Femur (tissue), 1 donor: ENCODE results near the gene HERC3.

Experiments
- DNase-seq: peaks from one replicate; pipeline ENCODE4 v3.0.0-alpha.2; 2017

The HERC3 gene

DNA sequence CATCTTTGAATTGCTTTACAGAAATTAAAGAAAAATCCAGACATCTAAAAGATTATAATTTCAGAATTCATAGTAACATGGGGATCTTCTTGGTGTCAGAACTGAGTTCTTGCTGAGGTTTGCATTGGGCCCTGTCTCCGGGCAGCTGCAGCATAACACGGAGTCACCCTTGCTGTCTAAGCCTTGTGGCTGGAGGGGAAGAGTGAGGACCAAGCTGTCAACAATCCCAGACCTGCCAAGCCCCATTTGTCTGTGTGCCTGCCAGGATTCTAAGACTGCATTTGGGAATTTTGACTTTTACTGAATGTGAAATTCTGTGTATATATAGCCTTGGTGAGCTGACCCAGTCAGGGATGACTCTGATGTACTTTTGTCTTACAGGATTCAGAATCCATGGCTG, 130.5 kb downstream of the HERC3 start:
- DNase-seq = no peak

- no peak for DNase-seq
Measured at GRCh38 chr4:88724406-88724805, 132.1 kb downstream of the HERC3 start.

DNA sequence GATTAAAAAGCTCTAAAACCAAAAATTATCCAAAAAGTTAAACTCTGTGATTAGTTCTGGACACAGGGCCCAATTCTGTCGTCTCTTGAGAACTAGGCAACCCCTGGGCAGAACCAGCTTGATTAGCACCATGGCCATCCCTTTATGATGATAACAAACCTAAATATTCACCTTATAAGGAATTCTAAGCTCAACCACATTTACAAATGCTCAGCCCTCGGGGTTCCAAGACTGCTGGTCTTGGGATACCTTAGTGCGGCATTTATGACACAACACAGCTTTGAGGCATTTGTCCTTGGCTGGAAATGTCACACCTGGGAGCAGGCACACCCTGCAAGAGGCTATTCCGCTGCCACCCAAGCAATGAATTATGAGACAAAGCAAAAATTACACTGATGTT, 132.9 kb downstream of the HERC3 start:
- no peak for DNase-seq

- DNase-seq = no peak
Measured at GRCh38 chr4:88725986-88726385, 133.7 kb downstream of the HERC3 start.

- DNase-seq = peak; percentile 40
Measured at GRCh38 chr4:88728146-88728545, 135.9 kb downstream of the HERC3 start.

DNA sequence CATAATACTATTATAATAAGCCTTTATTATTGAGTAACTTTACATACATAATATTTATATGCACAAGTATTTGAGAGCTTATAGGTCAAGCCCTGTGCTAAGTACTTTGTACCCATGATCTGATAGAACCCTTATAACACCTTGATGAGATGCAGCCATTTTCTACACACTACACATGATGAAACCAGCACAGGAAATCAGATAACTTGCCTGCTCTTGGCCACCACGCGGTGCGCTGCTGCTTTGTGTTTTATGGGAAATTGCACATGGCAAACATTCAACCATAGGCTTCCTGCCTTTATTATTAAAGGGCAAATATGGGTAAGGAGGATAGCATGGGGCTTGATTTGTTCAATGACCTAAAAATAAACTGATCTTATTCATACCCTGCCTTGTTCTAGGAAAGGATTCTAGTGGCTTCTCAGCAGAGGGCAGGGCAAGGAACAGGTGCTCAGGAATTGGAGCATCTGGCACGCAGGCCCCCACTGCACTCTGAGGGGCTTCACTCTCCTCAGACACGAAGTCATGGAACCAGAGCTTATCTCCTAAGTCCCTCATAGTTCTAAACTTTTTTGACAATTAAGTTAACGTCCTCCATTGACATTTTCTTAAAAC, 137.0 kb downstream of the HERC3 start:
- no peak for DNase-seq

- no peak for DNase-seq
Measured at GRCh38 chr4:88730811-88731210, 138.5 kb downstream of the HERC3 start.

GRCh38 chr4:88731381-88731780, 139.1 kb downstream of the HERC3 start:
- no peak for DNase-seq

- no peak for DNase-seq
Measured at GRCh38 chr4:88732714-88733368, 140.6 kb downstream of the HERC3 start.

GRCh38 chr4:88734403-88734949, 142.2 kb downstream of the HERC3 start:
- DNase-seq = no peak

DNA sequence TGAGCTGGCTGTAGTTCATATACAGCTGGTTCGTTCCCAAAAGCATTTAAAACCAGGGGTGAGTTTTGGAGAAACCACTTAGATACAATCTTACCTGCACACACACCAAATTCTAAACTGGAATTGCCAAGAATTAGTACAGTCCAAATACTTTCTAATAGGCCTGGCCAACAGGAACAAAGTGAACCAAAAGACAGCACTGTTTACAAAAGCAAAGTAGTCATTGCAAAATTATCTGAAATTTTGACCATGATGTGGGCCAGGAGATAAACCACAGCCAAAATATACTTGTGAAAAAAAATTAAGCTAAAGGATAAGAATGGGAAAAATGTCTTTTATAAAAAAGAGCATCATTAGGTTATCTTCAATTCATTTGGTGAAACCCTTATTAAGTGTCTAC, 143.3 kb downstream of the HERC3 start:
- DNase-seq = no peak

GRCh38 chr4:88736264-88736663, 144.0 kb downstream of the HERC3 start:
- DNase-seq = no peak

GRCh38 chr4:88737307-88737941, 145.1 kb downstream of the HERC3 start:
- peak; percentile 62 for DNase-seq

DNA sequence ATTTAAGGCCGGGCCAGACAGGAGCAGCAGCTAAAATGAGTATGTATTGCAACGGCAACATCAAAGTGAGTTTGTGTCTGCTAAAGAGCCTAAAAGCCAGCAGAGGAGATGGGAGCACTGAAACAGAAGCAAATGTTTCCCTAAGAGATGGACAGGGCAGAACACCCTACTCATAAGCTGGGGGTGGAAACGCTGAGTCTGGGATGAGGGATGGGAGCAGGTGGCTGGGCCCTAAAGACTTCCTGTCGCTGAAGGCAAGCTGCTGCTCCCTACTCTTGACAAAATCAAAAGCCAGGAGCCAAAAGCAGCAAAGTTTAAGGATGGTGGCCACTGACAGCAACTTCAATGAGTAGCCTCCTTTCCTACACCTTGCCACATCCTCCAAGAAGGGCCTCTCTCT, 145.9 kb downstream of the HERC3 start:
- DNase-seq = peak; percentile 57

- no peak for DNase-seq
Measured at GRCh38 chr4:88742561-88742960, 150.3 kb downstream of the HERC3 start.

GRCh38 chr4:88743696-88744095, 151.4 kb downstream of the HERC3 start:
- DNase-seq = no peak

GRCh38 chr4:88744609-88745008, 152.3 kb downstream of the HERC3 start:
- no peak for DNase-seq

- DNase-seq = no peak
Measured at GRCh38 chr4:88745175-88745574, 152.9 kb downstream of the HERC3 start.

DNA sequence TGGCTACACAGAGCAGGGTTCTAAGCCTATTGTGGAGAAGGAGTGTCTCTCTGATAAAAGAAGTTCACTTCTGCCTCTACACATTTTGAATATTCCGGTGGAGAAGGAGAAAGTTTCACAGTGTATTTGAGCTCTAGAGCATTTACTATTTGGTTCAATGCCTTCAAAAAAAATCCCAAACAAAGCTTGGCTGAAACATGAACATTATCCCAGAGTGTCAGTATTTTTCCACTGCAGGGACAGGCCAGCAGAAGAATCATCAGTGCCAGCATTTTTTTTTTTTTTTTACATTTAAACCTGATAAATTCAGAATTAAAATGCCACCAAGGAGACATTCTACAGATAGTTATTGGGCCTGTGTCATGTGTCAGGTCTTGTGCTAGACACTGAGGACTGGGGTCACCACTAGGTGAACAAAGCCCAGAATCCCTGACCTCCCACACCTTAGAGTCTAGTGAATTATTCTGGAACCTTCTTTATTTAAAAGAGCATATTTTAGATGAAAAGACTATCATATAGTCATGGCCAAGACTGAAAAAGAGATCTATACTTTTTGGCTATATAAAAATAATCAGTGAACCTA, 153.4 kb downstream of the HERC3 start:
- no peak for DNase-seq

GRCh38 chr4:88746206-88746605, 153.9 kb downstream of the HERC3 start:
- no peak for DNase-seq

DNA sequence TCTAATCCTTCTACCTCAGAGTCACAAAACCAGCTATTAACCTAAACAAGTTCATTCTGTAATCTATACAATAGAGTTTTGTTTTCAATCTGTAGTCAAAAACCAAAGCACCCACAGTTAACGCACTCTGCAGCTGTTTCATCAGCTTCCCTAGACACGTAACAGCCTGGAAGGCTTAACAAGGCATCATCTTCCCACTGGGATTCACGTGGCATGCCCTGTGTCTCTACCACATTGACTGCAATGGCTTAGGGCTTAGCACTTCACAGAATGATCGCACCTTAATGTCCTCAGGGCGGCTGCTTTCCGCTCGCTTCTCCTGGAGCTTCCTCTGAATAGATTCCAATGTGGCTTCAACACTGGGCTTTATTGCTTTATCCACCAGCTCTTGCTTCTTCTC, 155.1 kb downstream of the HERC3 start:
- DNase-seq = no peak

- DNase-seq = no peak
Measured at GRCh38 chr4:88750369-88750768, 158.1 kb downstream of the HERC3 start.

DNA sequence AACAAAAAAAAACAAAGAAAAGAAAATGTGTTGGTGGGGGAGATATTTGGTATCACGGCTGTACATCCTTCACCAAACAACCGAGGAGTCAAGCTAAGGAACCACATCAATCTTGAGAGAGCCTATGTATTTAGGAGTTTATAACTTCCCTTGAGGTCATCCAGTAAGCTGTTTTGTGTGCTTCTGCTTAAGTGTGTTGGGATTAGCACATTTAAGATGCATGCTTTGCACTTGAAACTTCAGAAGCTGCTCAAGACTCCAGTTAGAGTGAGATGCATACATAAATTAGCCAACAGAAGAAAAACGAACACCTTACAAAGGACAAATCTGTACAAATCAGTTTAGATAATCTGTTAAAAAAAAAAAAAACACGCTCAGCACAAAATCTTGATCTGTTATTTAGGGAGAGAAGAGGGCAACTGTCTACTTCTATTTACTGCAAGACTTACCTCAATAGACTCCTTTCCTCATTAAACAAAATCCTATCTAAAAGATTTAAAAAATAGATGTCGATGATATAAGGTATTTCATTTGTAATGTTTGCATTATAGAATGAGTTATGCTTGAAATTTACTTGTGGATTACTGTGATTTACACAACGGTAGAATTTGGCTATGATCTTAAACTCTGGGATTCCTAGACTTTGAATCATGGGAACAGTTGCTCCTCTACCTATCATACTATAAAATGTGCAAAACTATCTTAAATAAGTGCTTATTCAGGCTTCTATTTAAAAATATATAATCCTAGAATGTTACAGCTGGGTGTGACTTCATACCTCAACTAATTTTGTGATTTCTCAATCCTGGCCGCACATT, 159.2 kb downstream of the HERC3 start:
- no peak for DNase-seq
